Measurements from ENCODE around the gene PLPP7. TPM values are rescaled to one million over a fixed set of nuclear protein-coding genes. Genes with fewer than 3 reads are reported as not detected.

Gene PLPP7
- total RNA-seq, 4 donors from 2014 or later, result 3.8 to 14.0 (median 6.5) TPM

DNA sequence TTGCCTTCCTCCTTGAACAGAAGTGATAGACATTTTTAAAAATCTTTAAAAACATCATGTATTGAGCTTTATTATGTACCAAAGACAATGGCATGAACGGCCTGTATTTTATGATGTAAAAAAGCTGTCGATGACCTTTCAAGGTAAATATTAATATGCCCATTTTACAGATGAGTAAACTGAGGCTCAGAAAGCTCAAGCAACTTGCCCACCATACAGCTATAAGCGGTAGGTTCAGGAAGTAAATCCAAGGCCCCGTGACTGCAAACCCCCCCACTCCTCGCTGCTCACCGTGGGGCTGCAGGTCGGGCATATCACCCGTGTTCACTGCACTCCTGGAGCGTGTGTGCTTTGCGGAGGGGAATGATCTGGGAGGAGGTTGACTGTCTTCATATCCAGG is 3.4 kb downstream of the PLPP7 start:
- ATAC-seq (ENCODE audit: low FRiP score) (no peak), DNase-seq (ENCODE audit: low spot score) (no peak)
- TF ChIP-seq, protein P1, sequence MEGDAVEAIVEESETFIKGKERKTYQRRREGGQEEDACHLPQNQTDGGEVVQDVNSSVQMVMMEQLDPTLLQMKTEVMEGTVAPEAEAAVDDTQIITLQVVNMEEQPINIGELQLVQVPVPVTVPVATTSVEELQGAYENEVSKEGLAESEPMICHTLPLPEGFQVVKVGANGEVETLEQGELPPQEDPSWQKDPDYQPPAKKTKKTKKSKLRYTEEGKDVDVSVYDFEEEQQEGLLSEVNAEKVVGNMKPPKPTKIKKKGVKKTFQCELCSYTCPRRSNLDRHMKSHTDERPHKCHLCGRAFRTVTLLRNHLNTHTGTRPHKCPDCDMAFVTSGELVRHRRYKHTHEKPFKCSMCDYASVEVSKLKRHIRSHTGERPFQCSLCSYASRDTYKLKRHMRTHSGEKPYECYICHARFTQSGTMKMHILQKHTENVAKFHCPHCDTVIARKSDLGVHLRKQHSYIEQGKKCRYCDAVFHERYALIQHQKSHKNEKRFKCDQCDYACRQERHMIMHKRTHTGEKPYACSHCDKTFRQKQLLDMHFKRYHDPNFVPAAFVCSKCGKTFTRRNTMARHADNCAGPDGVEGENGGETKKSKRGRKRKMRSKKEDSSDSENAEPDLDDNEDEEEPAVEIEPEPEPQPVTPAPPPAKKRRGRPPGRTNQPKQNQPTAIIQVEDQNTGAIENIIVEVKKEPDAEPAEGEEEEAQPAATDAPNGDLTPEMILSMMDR (IDR thresholded peaks at IDR 0.05), result no peak

DNA sequence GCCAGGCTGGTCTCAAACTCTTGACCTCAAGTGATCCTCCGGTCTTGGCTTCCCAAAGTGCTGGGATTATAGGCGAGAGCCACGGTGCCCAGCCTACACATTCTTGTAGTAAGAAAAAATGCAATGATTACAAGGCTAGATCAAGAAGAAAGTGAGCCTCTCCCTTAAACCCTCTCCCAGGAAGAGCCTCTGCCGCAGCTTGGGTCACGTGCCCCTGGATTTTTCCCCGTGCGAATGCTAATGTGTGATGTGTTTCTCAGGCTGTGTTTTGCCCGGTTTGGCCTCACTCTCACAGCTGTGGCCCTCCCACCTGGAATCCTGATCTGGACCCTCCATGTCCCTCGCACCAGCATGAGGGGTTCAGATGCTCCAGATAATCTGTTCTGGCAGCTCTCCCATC is 6.9 kb downstream of the PLPP7 start:
- DNase-seq (ENCODE audit: low spot score), result no peak

DNA sequence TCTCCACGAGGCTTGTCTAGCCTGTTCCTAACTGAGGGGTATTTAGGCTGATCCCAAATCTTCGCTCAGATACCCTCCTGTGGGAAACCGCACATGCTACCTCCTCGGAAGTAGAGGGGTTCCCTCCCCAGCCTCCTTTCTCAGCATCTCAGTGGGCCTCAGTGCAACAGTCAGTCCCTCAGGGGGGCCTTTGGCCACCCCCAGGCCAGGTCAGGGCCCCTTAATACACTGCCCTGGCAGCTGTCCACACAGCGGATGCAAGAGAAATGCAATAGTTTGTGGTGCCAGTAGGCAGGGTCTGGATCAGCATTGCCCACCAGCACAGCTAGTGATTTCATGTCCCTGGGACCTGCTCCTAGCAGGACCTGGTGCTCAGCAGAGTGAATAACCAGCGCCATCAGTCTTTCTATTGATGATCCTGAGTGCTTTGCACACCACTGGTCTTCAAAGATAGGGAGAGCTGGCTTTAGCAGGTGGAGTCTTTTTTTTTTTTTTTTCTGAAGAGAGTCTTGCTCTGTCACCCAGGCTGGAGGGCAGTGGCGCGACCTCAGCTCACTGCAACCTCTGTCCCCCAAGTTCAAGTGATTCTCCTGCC is 7.5 kb downstream of the PLPP7 start:
- DNase-seq (ENCODE audit: low spot score) (no peak), ATAC-seq (ENCODE audit: low FRiP score) (no peak)
- TF ChIP-seq, protein P1 (IDR thresholded peaks at IDR 0.05), result no peak

More for the DNA sequence above, 6.9 kb downstream of the PLPP7 start:
- TF ChIP-seq, protein P1 (IDR thresholded peaks at IDR 0.05), result no peak
- no peak for ATAC-seq (ENCODE audit: low FRiP score)

DNA sequence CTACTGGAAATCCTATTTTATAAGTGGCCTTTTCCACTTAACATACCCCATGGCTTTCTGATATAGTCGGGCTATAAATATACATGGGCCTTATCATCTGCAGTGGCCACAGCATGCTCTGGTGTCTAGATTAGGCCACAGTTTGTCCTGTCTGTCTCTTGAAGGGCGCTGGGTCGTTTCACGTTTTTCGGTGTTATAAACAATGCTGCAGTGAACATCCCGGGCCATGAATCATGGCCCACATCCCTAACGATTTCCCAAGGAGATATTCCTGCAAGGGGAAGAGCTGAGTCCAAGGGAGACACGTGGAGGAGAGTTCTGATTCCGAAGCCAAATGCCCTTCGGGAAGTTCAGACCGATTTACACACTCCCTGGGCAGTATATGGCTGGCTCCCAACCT is 8.4 kb downstream of the PLPP7 start:
- no peak for DNase-seq (ENCODE audit: low spot score)
- ATAC-seq (ENCODE audit: low FRiP score), result no peak
- TF ChIP-seq, protein P1 (IDR thresholded peaks at IDR 0.05), result no peak

DNA sequence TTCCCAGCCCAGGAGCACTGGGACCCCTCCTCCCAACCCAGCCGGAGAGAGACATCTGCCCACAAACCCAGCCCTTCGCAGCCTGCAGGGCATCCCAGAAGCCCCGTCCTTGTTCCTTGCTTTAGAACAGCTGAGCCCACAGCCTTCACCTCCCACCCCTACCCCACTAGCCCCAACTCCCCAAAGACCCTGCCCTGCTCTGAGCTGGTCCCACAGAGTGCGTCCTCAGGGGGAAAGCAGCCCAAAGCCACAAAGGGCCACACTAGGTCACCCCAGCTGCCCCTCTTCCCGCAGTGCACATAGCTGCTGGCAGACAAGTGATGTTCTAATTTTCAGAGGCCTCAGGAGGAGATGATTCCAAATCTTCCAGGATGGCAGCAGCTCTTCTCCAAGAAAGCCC is 8.8 kb downstream of the PLPP7 start:
- ATAC-seq (ENCODE audit: low FRiP score), result no peak
- no peak for DNase-seq (ENCODE audit: low spot score)
- TF ChIP-seq, protein P1 (IDR thresholded peaks at IDR 0.05), result no peak

DNA sequence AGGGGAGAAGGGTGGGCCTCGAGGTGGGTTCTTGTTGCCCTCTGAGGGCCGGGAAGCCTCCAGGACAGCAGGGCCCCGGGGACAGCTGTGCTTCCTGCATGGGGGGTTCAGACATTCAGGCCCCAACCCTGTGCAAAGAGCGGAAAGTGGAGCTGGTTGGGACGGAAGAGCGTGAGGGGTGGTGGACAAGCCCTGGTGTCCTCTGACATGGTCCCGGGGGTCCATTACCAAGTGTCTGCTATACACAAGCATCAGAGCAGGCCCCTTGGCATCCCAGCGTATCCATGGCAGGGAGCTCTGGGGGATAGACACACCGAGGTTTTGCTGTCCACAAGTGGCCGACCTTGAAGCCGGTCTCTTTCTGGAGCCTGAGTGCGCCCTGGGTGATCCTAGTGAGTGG is 9.3 kb downstream of the PLPP7 start:
- TF ChIP-seq, protein P1 (IDR thresholded peaks at IDR 0.05), result no peak
- DNase-seq (ENCODE audit: low spot score), result no peak
- no peak for ATAC-seq (ENCODE audit: low FRiP score)

DNA sequence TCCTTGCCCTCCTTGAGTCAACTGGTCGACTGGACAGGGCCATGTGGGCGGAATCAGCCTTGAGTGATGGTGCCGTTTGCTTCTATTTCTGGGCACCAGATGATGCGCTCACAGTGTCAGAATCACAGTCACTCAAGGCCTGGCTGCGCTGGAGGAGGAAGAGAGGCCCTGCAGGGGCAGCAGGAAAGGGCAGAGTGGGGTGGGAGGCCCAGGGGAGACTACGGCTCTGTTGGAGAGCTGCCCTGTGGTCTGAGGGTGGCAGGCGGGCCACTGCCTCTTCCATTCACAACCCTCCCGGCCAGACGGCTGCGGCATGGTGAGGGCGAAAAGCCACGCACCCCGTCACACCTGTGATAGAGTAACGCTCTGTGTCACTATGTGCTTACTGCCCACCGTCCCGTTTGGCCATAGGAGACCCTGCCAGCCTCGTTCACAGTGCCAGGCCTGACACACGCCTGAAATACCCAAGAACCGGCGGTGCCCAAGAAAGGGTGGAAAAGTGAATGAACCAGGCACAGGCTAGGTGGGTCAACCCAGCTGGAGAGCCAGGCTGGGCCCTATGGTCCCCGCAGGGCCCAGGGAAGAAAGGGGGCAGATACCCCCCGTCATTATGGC is 9.9 kb downstream of the PLPP7 start:
- DNase-seq (ENCODE audit: low spot score), result no peak
- TF ChIP-seq, protein P1 (IDR thresholded peaks at IDR 0.05), result no peak
- no peak for ATAC-seq (ENCODE audit: low FRiP score)

Measured in omental fat pad (tissue), 4 donors.